ENCODE data around the gene GRK3. TPM values are rescaled to one million over a fixed set of nuclear protein-coding genes. Genes with fewer than 3 reads are reported as not detected.

The GRK3 gene
- 0.81 and 1.1 TPM in 2 replicates for total RNA-seq

GRCh38 chr22:25564320-25564978 is at the start of gene GRK3:
TSS of gene GRK3 (plus strand) at chr22:25564675. CDS start at chr22:25565041, 366 bp downstream.

GRCh38 chr22:25741692-25742626 is 177.5 kb downstream of the GRK3 start, which contains the start of gene MYO18B:
TSS of gene MYO18B (plus strand) at chr22:25742188. CDS start at chr22:25761093, 18,905 bp downstream.

Other genes with a start within 250 kb of the GRK3 start
- 0.09 and 1.2 TPM in 2 replicates for gene MYO18B, start 177.5 kb downstream of the GRK3 start, total RNA-seq